Astrocyte (in vitro differentiated cells and primary cell): Measurements from ENCODE around the gene MAPK10. TPM values are rescaled to one million over a fixed set of nuclear protein-coding genes. Genes with fewer than 3 reads are reported as not detected.

ENCODE experiments used
- DNase-seq: peaks from one replicate; pipeline ENCODE4 v3.0.0-alpha.2; 2010; ENCODE audit warnings: low read depth
- FAIRE-seq: peaks from 2 replicates; lab custom pipeline; 2011; peaks lifted over from hg19 to GRCh38; lab: Jason Lieb, UNC
- H2AFZ ChIP-seq: 2 replicates; pipeline ENCODE4 v1.6.0; 2012; ENCODE audit warnings: low read depth, low read length, inconsistent platforms
- H3K27ac ChIP-seq: 2 replicates; pipeline ENCODE4 v1.5.1; 2011; ENCODE audit warnings: low read depth, low read length, inconsistent platforms
- H3K27me3 ChIP-seq: 2 replicates; pipeline ENCODE4 v1.6.0; 2011; ENCODE audit warnings: low read length, inconsistent platforms; ENCODE audit not compliant: insufficient read depth
- H3K36me3 ChIP-seq: 2 replicates; pipeline ENCODE4 v1.5.1; 2011; ENCODE audit warnings: low read length, inconsistent platforms; ENCODE audit not compliant: insufficient read depth
- H3K4me1 ChIP-seq: 2 replicates; pipeline ENCODE4 v1.5.1; 2011; ENCODE audit warnings: low read length, inconsistent platforms; ENCODE audit not compliant: insufficient read depth
- H3K4me2 ChIP-seq: 2 replicates; pipeline ENCODE4 v1.6.0; 2012; ENCODE audit warnings: low read length, inconsistent platforms
- H3K4me3 ChIP-seq: 2 replicates; pipeline ENCODE4 v1.5.1; 2011; ENCODE audit warnings: low read depth, mild to moderate bottlenecking, low read length, inconsistent platforms; ENCODE audit not compliant: insufficient read depth
- H3K79me2 ChIP-seq: 2 replicates; pipeline ENCODE4 v1.6.0; 2012; ENCODE audit warnings: mild to moderate bottlenecking, low read length, inconsistent platforms; ENCODE audit not compliant: insufficient read depth
- H3K9ac ChIP-seq: 2 replicates; pipeline ENCODE4 v1.6.0; 2012; ENCODE audit warnings: mild to moderate bottlenecking, low read length, inconsistent platforms
- H3K9me3 ChIP-seq: 2 replicates; pipeline ENCODE4 v1.5.1; 2012; ENCODE audit warnings: low read depth, mild to moderate bottlenecking, low read length, inconsistent platforms; ENCODE audit not compliant: insufficient read depth
- H4K20me1 ChIP-seq: 2 replicates; pipeline ENCODE4 v1.6.0; 2012; ENCODE audit warnings: low read length, inconsistent platforms; ENCODE audit not compliant: insufficient read depth
- H3K27ac Mint-ChIP-seq: one replicate; pipeline ENCODE4 v1.8.0; 2021; ENCODE audit warnings: mild to moderate bottlenecking, mixed read lengths; ENCODE audit not compliant: unreplicated experiment
- H3K27me3 Mint-ChIP-seq: one replicate; pipeline ENCODE4 v1.8.0; 2021; ENCODE audit warnings: low read depth, mixed read lengths; ENCODE audit not compliant: unreplicated experiment
- H3K36me3 Mint-ChIP-seq: one replicate; pipeline ENCODE4 v1.8.0; 2021; ENCODE audit warnings: low read depth, mixed read lengths; ENCODE audit not compliant: unreplicated experiment
- H3K4me1 Mint-ChIP-seq: one replicate; pipeline ENCODE4 v1.8.0; 2021; ENCODE audit warnings: low read depth, mixed read lengths; ENCODE audit not compliant: unreplicated experiment
- H3K4me3 Mint-ChIP-seq: one replicate; pipeline ENCODE4 v1.8.0; 2021; ENCODE audit warnings: mild to moderate bottlenecking, moderate library complexity, mixed read lengths; ENCODE audit not compliant: unreplicated experiment
- H3K9me3 Mint-ChIP-seq: one replicate; pipeline ENCODE4 v1.8.0; 2021; ENCODE audit warnings: mild to moderate bottlenecking, mixed read lengths; ENCODE audit not compliant: unreplicated experiment
- CTCF ChIP-seq: IDR thresholded peaks from 2 replicates; pipeline ENCODE4 v1.5.1; 2011; ENCODE audit warnings: low read depth, mild to moderate bottlenecking, inconsistent platforms, low read length, moderate library complexity; ENCODE audit not compliant: insufficient read depth
- EZH2 ChIP-seq: IDR thresholded peaks from 2 replicates; pipeline ENCODE4 v1.6.1; 2012; ENCODE audit warnings: mild to moderate bottlenecking, low read length, inconsistent platforms; ENCODE audit not compliant: insufficient read depth
- total RNA-seq: library from RNA; stranded (reverse); gene quantifications from 2 replicates; pipeline ENCODE4 v1.2.1, GENCODE V29; 2021

Gene MAPK10
- total RNA-seq, 1 donor from 2014 or later, result 7.5 TPM

- H3K4me1 ChIP-seq, result no peaks in the 10 kb centered on the region
- no peaks in the 10 kb centered on the region for H4K20me1 ChIP-seq
- H3K27ac ChIP-seq, result no peak overlapping the region
- no peak overlapping the region for H3K4me3 ChIP-seq
- no peaks in the 10 kb centered on the region for H3K36me3 ChIP-seq
- Mint-ChIP-seq H3K4me3 (no peak overlapping the region), H3K4me1 (no peaks in the 10 kb centered on the region), H3K27me3 (no peaks in the 10 kb centered on the region), H3K9me3 (no peaks in the 10 kb centered on the region), H3K36me3 (no peaks in the 10 kb centered on the region), H3K27ac (no peak overlapping the region)
- no peaks in the 10 kb centered on the region for H3K9me3 ChIP-seq
- TF ChIP-seq EZH2 (no peak), CTCF (no peak)
- H3K9ac ChIP-seq, result no peak overlapping the region
- H3K79me2 ChIP-seq, result no peaks in the 10 kb centered on the region
- no peak for FAIRE-seq
- no peak for DNase-seq
- no peak overlapping the region for H3K4me2 ChIP-seq
- no peaks in the 10 kb centered on the region for H3K27me3 ChIP-seq
- H2AFZ ChIP-seq, result no peak overlapping the region
These were observed 90.5 kb downstream of the MAPK10 start for GRCh38 chr4:86269354-86269753.

GRCh38 chr4:86264241-86264640 lies 95.6 kb downstream of the MAPK10 start:
- H3K4me1 Mint-ChIP-seq, result peaks cover 3% of the 10 kb centered on the region
- H3K4me1 ChIP-seq, result no peaks in the 10 kb centered on the region
- H3K27ac Mint-ChIP-seq, result no peak overlapping the region
- FAIRE-seq (no peak), DNase-seq (no peak)
- no peaks in the 10 kb centered on the region for H3K9me3 Mint-ChIP-seq
- H3K9ac ChIP-seq, result no peak overlapping the region
- H3K79me2 ChIP-seq, result no peaks in the 10 kb centered on the region
- H3K27ac ChIP-seq, result no peak overlapping the region
- H3K9me3 ChIP-seq, result no peaks in the 10 kb centered on the region
- no peaks in the 10 kb centered on the region for H3K36me3 Mint-ChIP-seq
- TF ChIP-seq CTCF (no peak), EZH2 (no peak)
- H3K4me3 Mint-ChIP-seq, result no peak overlapping the region
- H3K27me3 ChIP-seq, result no peaks in the 10 kb centered on the region
- H4K20me1 ChIP-seq, result no peaks in the 10 kb centered on the region
- H2AFZ ChIP-seq, result no peak overlapping the region
- no peaks in the 10 kb centered on the region for H3K36me3 ChIP-seq
- H3K4me3 ChIP-seq, result no peak overlapping the region
- H3K4me2 ChIP-seq, result no peak overlapping the region
- no peaks in the 10 kb centered on the region for H3K27me3 Mint-ChIP-seq

GRCh38 chr4:86261636-86262035 lies 98.2 kb downstream of the MAPK10 start:
- no peak for TF ChIP-seq EZH2
- TF ChIP-seq CTCF, result no peak
- no peak overlapping the region for H3K9ac ChIP-seq
- H3K27ac ChIP-seq, result no peak overlapping the region
- H3K27me3 ChIP-seq, result no peaks in the 10 kb centered on the region
- H3K4me2 ChIP-seq, result no peak overlapping the region
- no peaks in the 10 kb centered on the region for H3K79me2 ChIP-seq
- no peaks in the 10 kb centered on the region for H3K4me1 ChIP-seq
- DNase-seq (no peak), FAIRE-seq (no peak)
- no peaks in the 10 kb centered on the region for H4K20me1 ChIP-seq
- H3K36me3 ChIP-seq, result no peaks in the 10 kb centered on the region
- H3K27ac Mint-ChIP-seq, result no peak overlapping the region
- H3K4me1 Mint-ChIP-seq, result peaks cover 3% of the 10 kb centered on the region
- no peaks in the 10 kb centered on the region for H3K9me3 Mint-ChIP-seq
- no peak overlapping the region for H3K4me3 ChIP-seq
- H2AFZ ChIP-seq, result no peak overlapping the region
- no peaks in the 10 kb centered on the region for H3K36me3 Mint-ChIP-seq
- H3K9me3 ChIP-seq, result no peaks in the 10 kb centered on the region
- no peak overlapping the region for H3K4me3 Mint-ChIP-seq
- H3K27me3 Mint-ChIP-seq, result no peaks in the 10 kb centered on the region
